GM11168 (cell line): ENCODE results near the gene GARNL3.

ENCODE experiments used
- in situ Hi-C: fragments of 300-500 bp; cut with MboI; formaldehyde crosslinking; loops from one replicate; pipeline ENCODE4 v1.12.0; 2022; ENCODE audit warnings: low sequenced_read_pairs; ENCODE audit not compliant: unreplicated experiment

The GARNL3 gene

GRCh38 chr9:127396808-127397645, 132.5 kb downstream of the GARNL3 start, which contains the start of gene SLC2A8:
SLC2A8 (plus strand) TSS chr9:127397169; CDS start chr9:127397231, 62 bp downstream.
- in situ Hi-C loops: loop anchor here (5.0 to 25.0 kb wide), 2 partner anchors 185 to 460 kb away; no protein-coding TSS in a partner anchor

DNA sequence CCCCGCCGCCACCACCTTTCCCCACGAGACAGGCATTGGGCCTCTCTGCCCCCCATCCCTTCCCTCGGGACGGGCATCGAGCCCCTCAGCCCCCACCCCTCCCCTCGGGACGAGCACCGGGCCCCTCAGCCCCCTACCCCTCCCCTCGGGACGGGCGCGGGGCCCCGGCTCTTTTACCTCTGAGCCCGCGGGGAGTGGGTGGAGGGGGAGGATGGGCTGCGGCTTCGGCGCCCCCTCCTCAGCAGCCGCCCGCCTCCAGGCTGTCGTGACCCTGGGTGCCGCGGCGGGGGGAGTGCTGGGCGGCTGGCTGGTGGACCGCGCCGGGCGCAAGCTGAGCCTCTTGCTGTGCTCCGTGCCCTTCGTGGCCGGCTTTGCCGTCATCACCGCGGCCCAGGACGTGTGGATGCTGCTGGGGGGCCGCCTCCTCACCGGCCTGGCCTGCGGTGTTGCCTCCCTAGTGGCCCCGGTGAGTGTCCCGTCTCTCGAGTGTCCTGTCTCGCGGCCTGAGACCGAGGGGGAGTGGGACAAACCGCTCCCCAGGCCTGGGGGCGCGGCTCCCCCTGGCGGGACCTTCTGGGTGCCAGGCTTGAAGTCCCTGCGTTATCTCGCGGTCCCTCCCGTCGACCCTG, 133.2 kb downstream of the GARNL3 start:
- in situ Hi-C loops: loop anchor here (5.0 to 25.0 kb wide), 2 partner anchors 185 to 460 kb away; no protein-coding TSS in a partner anchor

DNA sequence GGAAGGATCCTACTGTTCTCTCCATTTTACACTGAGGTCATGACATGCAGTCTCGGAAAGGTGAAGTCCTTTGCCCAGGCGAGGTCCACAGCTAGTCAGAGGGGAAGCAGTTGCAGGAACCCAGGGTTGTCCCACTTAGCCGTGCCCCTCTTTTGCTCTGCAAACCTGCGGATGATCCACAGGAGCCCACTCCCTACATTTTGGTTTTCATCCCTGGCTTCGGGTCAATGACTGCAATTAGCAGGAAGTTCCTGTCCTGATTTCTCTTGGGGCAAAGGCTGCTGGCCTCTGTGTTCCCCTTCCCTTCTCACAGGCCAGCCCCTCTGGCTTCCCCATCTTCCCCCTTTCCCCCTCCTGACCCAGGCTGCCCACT, 133.7 kb downstream of the GARNL3 start:
- in situ Hi-C loops: loop anchor here (5.0 to 25.0 kb wide), 2 partner anchors 186 to 461 kb away; no protein-coding TSS in a partner anchor

DNA sequence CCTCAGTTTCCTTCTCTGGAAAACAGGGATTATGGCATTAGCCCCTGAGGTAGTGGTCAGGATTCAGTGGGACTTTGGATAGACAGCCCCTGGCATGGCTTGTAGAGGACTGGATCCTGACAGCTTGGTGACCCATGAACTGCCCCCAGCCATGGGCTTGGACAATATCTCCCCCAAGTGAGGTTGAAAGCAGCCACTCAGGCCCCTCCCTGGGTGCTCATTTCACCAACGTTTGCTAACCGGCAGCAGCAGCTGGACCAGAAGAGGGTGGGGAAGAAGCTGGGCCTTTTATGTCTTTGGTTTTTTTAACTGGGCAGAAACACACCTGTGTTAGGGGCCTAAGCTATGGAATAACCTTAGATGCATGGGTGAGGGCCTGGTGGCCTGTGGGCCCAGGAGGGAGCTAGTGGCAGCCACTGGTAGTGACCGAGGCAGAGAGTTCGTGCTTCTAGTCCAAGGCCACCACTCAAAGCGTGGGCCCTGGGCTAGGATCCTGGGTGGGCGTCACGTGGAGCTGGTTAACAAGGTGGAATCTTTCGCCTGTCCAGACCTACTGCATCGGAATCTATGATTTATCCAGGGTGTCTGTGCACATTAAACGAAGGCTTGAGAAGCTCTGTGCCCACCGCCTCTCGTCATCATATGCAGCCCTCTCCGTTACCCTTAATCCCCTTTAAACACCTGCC, 134.3 kb downstream of the GARNL3 start:
- in situ Hi-C loops: loop anchor here (5.0 to 25.0 kb wide), 2 partner anchors 187 to 462 kb away; no protein-coding TSS in a partner anchor

- in situ Hi-C loops: loop anchor here (5.0 to 25.0 kb wide), 2 partner anchors 188 to 463 kb away; no protein-coding TSS in a partner anchor
Measured at GRCh38 chr9:127399736-127400269, 135.2 kb downstream of the GARNL3 start.

DNA sequence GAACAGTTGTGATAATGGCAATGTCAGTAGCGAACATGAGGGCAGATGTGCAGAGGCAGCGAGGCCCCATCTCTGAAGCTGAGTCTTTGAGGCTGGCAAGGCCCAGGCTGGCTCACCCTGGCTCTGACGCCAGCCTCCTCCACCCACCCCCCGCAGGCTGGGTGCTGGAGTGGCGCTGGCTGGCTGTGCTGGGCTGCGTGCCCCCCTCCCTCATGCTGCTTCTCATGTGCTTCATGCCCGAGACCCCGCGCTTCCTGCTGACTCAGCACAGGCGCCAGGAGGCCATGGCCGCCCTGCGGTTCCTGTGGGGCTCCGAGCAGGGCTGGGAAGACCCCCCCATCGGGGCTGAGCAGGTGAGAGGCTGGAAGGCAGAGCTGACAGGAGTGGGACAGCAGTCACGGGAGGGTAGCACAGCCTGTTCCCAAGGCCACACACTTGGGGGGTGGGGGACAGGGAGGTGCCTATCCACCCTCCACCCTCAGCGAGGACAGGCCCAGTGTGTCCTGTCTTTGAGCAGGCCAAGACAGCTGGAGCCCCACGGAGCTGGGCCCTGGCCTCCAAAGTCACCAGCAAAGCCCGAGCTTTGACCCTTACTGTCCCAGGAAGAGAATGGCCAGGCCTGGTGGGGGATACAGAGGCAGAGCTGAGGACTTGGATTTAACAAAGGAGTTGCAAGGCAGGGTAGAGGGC, 138.0 kb downstream of the GARNL3 start:
- in situ Hi-C loops: no loop called here

DNA sequence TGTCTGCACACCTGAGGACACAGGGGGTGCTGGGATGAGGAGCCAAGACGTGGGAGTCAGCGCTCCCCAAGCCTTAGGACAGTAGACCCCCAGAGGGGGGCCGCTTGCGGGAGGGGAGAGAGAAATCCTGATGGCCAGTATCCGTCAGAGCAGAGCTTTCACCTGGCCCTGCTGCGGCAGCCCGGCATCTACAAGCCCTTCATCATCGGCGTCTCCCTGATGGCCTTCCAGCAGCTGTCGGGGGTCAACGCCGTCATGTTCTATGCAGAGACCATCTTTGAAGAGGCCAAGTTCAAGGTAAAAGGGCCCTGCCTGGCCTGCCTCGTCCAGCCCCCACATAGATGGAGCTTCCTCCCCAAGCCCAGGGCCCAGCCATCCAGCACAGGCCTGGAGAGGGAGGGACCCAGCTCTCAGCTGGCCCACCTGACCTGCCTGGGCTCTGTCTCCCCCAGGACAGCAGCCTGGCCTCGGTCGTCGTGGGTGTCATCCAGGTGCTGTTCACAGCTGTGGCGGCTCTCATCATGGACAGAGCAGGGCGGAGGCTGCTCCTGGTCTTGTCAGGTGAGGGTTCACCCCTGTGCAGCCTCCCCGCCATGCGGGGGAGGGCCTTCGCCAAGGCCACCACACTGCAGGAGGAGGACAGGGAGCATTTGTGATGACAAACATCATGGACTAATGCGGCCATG, 139.1 kb downstream of the GARNL3 start:
- in situ Hi-C loops: no loop called here

GRCh38 chr9:127404631-127405030, 140.1 kb downstream of the GARNL3 start:
- in situ Hi-C loops: no loop called here

DNA sequence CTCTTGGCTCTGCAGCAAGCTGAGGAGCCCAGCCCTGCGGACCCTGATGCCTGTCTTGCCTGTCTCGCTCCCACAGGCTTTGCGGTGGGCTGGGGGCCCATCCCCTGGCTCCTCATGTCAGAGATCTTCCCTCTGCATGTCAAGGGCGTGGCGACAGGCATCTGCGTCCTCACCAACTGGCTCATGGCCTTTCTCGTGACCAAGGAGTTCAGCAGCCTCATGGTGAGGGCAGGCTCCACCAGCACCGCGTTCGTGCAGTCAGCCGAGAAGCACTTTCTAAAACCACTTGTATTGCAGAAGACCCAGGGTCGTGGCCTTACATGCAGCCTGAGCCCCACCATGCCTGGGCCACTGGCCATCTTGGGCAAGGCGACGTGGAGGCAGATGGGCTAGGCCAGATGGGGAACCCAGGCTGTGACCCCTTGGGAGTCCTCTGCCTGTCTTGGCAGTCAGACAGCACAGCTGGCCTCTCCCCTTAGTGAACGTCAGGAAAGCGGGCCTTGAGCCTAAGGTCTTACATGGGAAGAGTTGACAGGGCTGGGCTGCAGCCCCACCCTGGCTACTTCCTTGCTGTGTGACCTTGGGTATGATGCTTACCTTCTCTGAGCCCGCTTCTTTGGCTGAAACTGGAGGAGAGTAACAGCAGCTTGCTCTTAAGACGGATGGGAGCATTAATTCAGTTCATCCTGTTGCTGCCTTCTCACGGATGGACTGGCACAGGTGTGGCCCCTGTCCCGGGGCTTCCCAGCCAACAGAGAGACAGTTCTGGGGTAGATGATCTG, 141.0 kb downstream of the GARNL3 start:
- in situ Hi-C loops: no loop called here

GRCh38 chr9:127406799-127407491, 142.4 kb downstream of the GARNL3 start:
- in situ Hi-C loops: no loop called here

GRCh38 chr9:127407492-127407843, 142.9 kb downstream of the GARNL3 start:
- in situ Hi-C loops: no loop called here

- in situ Hi-C loops: no loop called here
Measured at GRCh38 chr9:127411122-127411521, 146.5 kb downstream of the GARNL3 start.

DNA sequence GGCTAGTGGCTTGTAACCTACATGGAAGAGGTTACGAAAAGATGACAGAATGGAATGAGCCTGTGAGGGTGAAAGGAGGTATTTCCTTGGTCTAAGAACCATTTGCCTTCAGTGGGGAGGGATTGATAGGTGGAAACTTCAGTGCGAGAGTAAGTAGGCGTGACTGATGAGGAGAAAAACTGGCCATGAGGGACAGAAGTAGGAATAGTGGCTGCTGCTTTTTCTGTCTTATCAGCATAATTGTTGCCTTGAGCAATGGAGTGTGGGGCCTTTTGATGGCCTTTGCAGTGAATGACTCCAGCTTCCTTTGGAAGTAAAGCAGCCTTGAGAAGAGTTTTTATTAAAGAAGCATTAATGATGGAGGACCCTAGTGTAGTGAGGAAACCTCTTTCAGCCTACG, 150.6 kb downstream of the GARNL3 start:
- in situ Hi-C loops: no loop called here

- in situ Hi-C loops: no loop called here
Measured at GRCh38 chr9:127415657-127416056, 151.1 kb downstream of the GARNL3 start.

GRCh38 chr9:127417131-127418036, 152.8 kb downstream of the GARNL3 start:
- in situ Hi-C loops: no loop called here

- in situ Hi-C loops: no loop called here
Measured at GRCh38 chr9:127418037-127418471, 153.5 kb downstream of the GARNL3 start.

DNA sequence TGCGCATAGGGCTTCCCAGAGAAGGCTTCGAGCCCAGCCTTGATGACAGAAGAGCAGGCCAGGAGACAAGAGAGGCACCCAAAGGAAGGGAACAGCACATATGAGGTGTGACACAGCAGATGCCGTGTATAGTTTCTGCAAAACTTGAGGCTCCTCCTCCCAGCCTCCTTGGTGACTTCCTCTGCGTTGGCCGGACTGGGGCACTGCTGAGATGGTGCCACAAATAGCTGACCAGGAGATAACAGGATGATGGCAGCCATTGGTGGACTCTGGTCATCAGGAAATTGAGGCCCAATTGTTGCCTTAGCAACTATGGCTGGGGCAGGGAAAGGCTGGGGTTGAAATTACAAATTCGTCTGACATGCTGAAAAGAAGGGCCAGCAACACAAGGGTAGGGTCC, 154.8 kb downstream of the GARNL3 start:
- in situ Hi-C loops: no loop called here
